ENCODE data around the gene ADAM12.

GRCh38 chr10:126247446-126247975 is 140.8 kb downstream of the ADAM12 start:
- TF ChIP-seq ELK4 (IDR thresholded peaks at IDR 0.05; ENCODE audit: borderline replicate concordance, low read depth, low read length) (no peak), GFI1B (tag by site-specific recombination; IDR thresholded peaks at IDR 0.05) (peak; percentile 81), CTCF (tag by site-specific recombination; IDR thresholded peaks at IDR 0.05) (no peak), HOXC10 (CRISPR knock-in tag; IDR thresholded peaks at IDR 0.05) (no peak), ZNF416 (tag by site-specific recombination; IDR thresholded peaks at IDR 0.05) (no peak), ZNF214 (tag by site-specific recombination; IDR thresholded peaks at IDR 0.05; ENCODE audit: borderline replicate concordance) (no peak), ZBTB21 (tag by site-specific recombination; IDR thresholded peaks at IDR 0.05) (peak; percentile 73; the same call in 1 of the 2 replicates), ZNF23 (tag by site-specific recombination; IDR thresholded peaks at IDR 0.05; ENCODE audit: borderline replicate concordance) (no peak)
